Stimulated activated naive CD8-positive, alpha-beta T cell treated with anti-CD3 and anti-CD28 coated beads, Interleukin-15, amount 100 ng/mL, for 72 hours (primary cell): ENCODE results near the gene AXL.
"Not testable (repeated sequence)": the region's sequence is repeated elsewhere in the genome, so short reads cannot be mapped to it uniquely, and the experiment has no call there.

Experiments
- ATAC-seq: fragments of 150-1000 bp; cut with Tn5 transposase; 2 replicates; pipeline ENCODE4 v1.10.0; 2021; ENCODE audit warnings: mild to moderate bottlenecking, moderate library complexity
- DNase-seq, 2 donors: peaks; one replicate each; pipeline ENCODE4 v3.0.0; 2021 to 2022
- H3K27ac Mint-ChIP-seq, 2 donors: one replicate each; pipeline ENCODE4 v1.8.0; 2022; ENCODE audit warnings: mild to moderate bottlenecking in 2 of 2, mixed read lengths in 2 of 2, moderate library complexity in 2 of 2
- H3K27me3 Mint-ChIP-seq: one replicate; pipeline ENCODE4 v1.8.0; 2022; ENCODE audit warnings: mixed read lengths
- H3K4me1 Mint-ChIP-seq: one replicate; pipeline ENCODE4 v1.8.0; 2022; ENCODE audit warnings: mild to moderate bottlenecking, mixed read lengths
- H3K4me3 Mint-ChIP-seq, 2 donors: one replicate each; pipeline ENCODE4 v1.8.0; 2022; ENCODE audit warnings: mild to moderate bottlenecking in 2 of 2, mixed read lengths in 2 of 2, moderate library complexity in 1 of 2
- H3K9me3 Mint-ChIP-seq, 2 donors: one replicate each; pipeline ENCODE4 v1.8.0; 2022; ENCODE audit warnings: mixed read lengths in 2 of 2

AXL gene

DNA sequence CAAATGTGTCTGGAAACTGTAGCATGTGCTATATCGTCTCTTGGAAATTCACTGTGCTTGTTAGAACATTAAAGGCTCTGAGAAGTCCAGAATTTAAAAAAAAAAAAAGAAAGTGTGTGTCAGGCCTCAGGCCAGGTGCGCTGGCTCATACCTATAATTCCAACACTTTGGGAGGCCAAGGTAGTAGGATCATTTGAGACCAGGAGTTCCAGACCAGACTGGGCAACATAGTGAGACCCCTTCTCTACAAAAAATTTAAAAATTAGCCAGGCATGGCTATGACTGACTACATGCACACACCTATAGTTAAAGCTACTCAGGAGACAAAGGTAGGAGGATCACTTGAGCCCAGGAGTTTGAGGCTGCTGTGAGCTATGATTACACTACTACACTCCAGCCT is 50.0 kb downstream of the AXL start:
- Mint-ChIP-seq H3K27me3 (no peaks in the 10 kb centered on the region), H3K4me3 (no peak overlapping the region), H3K9me3 (no peaks in the 10 kb centered on the region), H3K27ac (no peak overlapping the region), H3K4me1 (peaks cover 30% of the 10 kb centered on the region)
- ATAC-seq (no peak), DNase-seq (no peak)

DNA sequence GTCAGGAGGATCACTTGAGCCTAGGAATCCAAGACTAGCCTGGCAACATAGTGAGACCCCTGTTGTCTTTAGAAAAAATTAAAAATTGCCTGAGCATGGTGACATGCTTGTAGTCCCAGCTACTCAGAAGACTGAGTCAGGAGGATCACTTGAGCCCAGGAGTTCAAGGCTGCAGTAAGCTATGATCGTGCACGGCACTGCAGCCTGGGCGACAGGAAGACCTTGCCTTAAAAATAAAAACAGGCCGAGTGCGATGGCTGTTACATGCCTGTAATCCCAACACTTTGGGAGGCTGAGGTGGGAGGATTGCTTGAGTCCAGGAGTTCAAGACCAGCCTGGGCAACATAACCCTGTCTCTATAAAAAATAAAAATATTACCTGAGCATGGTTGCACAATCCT is 50.5 kb downstream of the AXL start:
- no peak for ATAC-seq
- no peak overlapping the region for H3K4me3 Mint-ChIP-seq
- H3K27ac Mint-ChIP-seq = no peak overlapping the region
- no peaks in the 10 kb centered on the region for H3K9me3 Mint-ChIP-seq
- no peaks in the 10 kb centered on the region for H3K27me3 Mint-ChIP-seq
- DNase-seq = no peak
- H3K4me1 Mint-ChIP-seq = peaks cover 30% of the 10 kb centered on the region

DNA sequence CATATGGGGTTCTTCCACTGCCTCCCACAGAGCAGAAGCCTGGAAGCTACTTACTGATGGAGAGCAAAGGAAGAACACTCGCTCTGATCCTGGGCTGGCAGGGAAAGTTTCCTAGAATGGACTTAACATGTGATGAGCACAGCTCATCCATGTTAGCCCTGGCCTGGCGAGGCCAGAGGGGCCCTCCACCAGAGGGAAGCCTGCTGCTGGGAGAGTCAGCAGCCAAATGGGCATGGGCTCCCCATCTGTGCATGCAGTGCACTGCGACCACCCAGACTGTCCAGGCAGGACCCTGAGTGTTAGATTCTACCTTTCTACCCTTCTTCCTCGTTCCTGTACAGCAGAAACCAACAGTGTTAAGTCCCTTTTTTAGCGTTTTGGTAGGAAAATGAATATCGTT is 54.1 kb downstream of the AXL start:
- ATAC-seq (no peak), DNase-seq (no peak)
- H3K27me3 Mint-ChIP-seq = no peaks in the 10 kb centered on the region
- no peak overlapping the region for H3K4me3 Mint-ChIP-seq
- H3K27ac Mint-ChIP-seq = peak overlapping the region in 1 of 2 donors; percentile 14
- H3K9me3 Mint-ChIP-seq = no peaks in the 10 kb centered on the region
- no peaks in the 10 kb centered on the region for H3K4me1 Mint-ChIP-seq

DNA sequence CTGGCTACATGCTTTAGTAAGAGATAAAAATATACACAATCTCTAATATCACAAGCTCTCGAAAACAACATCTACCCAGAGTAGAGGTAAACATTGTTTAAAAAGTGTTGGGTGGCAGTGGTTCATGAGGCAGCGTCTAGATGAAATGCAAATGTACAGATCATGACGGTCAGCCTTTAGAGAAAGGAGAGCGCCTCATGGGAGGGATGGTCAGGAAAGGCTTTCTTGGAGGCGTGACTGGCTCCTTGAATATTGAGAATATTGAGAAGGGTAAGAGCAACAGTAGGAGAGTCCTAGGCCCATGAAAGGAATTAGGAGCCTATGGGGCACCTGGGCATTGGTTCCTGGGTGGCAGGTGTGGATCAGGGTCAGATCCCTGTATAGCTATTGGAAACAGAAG is 55.8 kb downstream of the AXL start:
- Mint-ChIP-seq H3K4me3 (no peak overlapping the region), H3K4me1 (no peaks in the 10 kb centered on the region), H3K27me3 (no peaks in the 10 kb centered on the region), H3K9me3 (no peaks in the 10 kb centered on the region), H3K27ac (peak overlapping the region; percentile 57 to 68)
- no peak for DNase-seq
- ATAC-seq = no peak

DNA sequence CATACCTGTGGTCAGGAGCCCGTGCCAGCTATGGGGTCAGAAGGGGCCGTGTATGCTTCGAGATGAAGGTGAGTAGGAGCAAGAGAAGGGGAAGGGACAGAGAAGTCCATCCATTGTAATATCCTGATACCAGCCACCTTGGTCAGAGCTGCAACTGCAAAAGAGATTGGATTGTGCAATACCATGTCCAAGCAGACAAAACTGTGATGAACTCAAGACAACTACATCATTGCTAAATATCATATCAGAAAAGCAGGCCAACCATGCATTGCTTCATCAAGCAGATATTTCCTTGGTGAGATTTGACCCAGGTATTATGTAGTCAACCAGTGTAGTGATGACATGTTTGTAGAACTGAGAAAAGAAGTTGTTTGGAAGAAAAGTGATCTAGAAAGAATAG is 57.2 kb downstream of the AXL start:
- H3K9me3 Mint-ChIP-seq = no peaks in the 10 kb centered on the region
- H3K4me3 Mint-ChIP-seq = no peak overlapping the region
- ATAC-seq = no peak
- H3K4me1 Mint-ChIP-seq = no peaks in the 10 kb centered on the region
- no peak overlapping the region for H3K27ac Mint-ChIP-seq
- no peaks in the 10 kb centered on the region for H3K27me3 Mint-ChIP-seq
- no peak for DNase-seq

DNA sequence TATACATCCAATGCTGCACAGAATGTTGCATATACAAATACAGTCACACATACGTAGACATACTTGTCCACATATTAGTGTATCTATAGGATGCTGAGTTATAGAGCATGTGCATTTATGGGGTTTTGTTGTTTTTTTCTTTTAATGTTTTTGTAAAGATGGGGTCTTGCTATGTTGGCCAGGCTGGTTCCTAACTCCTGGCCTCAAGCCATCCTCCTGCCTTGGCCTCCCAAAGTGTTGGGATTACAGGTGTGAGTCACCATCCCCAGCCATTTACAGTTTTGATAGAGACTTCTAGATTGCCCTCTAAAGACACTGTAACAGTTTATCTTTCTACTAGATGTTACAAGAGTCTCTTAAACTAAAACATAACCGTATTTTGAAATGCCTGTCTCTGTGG is 59.5 kb downstream of the AXL start:
- DNase-seq (no peak), ATAC-seq (no peak)
- Mint-ChIP-seq H3K4me1 (no peaks in the 10 kb centered on the region), H3K9me3 (no peaks in the 10 kb centered on the region), H3K27me3 (no peaks in the 10 kb centered on the region), H3K27ac (no peak overlapping the region), H3K4me3 (no peak overlapping the region)

DNA sequence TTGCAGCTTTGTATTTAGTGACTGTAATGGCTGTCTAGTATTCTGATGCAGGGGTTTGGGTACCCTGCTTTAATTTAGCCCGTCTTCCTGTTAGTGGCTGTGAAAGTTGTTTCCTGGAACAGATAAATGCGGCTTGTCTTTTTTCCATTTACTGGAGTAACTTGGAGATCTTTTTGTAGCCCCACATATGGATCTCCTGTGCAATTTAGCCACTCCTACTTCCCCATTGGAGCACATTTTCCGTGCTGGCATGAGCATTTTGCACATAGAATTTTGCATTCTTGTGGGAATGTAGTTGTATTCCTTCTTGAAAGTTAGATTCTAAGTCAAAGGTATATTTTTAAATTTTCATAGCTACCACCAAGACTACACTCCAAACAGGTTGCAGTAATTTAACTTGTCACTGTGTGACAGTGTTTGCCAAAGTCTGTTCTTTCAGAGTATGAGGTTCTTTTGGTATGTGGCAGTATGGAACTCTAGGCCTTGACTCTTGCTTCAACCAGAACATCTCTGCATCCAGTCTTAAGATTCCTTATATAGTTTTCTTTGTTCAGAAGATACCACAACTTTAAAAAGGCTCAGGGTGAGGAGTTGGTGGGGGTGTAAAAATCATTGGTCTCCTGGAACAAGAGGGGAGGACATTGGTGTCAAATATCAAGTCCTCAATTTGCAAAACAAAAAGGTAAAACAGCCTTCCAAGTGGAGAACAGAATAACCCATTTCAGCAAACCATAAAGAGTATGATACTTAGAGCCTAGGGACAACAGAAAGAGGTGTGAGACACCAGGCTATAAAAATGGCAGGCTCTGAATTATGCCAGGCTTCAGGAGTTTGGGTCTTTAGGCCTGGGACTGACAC is 69.9 kb downstream of the AXL start:
- ATAC-seq (no peak), DNase-seq (no peak)
- Mint-ChIP-seq H3K4me1 (peaks cover 6% of the 10 kb centered on the region), H3K27me3 (no peaks in the 10 kb centered on the region), H3K27ac (no peak overlapping the region), H3K4me3 (no peak overlapping the region), H3K9me3 (no peaks in the 10 kb centered on the region)

DNA sequence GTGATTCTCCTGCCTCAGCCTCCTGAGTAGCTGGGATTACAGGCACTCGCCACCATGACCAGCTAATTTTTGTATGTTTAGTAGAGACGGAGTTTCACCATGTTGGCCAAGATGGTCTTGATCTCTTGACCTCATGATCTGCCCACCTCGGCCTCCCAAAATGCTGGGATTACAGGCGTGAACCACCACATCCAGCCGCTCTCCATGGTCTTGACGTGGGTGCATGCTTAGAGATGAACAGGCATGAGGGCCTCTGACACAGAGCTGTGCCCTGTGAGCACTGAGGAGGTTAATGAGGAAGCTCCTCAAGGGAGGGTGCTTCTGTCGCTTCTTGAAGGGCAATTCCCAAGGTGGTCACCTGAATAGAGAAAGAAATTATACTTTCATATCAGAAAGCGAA is 70.8 kb downstream of the AXL start:
- H3K4me3 Mint-ChIP-seq, ATAC-seq, H3K27me3 Mint-ChIP-seq, DNase-seq, H3K9me3 Mint-ChIP-seq, H3K27ac Mint-ChIP-seq: not testable (repeated sequence)
- H3K4me1 Mint-ChIP-seq = peaks cover 15% of the 10 kb centered on the region

DNA sequence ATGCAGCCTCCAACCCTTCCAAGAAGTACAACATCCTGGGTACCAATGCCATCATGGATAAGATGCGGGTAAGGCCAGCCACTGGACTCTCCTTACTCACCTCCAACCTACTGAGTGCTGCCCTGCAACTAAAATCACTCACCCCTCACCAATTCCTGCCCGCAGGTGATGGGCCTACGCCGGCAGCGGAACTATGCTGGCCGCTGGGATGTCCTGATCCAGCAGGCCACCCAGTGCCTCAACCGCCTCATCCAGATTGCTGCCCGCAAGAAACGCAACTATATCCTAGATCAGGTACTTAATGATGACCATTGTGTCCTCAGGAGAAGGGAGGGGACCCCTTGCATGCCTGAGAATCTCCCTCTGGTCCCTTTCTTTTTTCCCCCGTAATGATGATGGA is 75.4 kb downstream of the AXL start:
- Mint-ChIP-seq H3K27me3 (no peaks in the 10 kb centered on the region), H3K9me3 (no peaks in the 10 kb centered on the region), H3K4me1 (peaks cover 61% of the 10 kb centered on the region), H3K4me3 (no peak overlapping the region), H3K27ac (peak overlapping the region in 1 of 2 donors; percentile 64)
- DNase-seq (no peak), ATAC-seq (no peak)

DNA sequence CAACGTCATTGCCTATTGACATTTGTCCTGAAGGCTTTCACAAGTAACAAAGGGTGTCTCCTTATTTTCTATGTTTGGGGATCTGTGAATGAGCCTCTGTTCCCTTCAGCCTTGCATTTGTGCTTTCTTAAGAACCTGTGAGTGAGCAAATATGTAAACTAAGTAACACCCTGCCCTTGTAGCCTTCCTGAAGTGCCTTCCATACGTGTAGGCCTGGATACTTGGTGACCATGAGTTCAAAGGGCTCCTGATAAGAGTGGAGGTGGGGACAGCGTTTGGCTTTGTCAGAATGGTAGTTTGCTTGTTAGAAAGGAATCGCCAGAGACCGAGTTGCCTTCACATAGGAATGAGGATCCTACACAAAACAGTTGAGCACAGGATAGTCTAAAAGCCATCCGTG is 76.5 kb downstream of the AXL start:
- H3K4me3 Mint-ChIP-seq = no peak overlapping the region
- no peaks in the 10 kb centered on the region for H3K9me3 Mint-ChIP-seq
- peaks cover 72% of the 10 kb centered on the region for H3K4me1 Mint-ChIP-seq
- no peak overlapping the region for H3K27ac Mint-ChIP-seq
- DNase-seq (no peak), ATAC-seq (no peak)
- H3K27me3 Mint-ChIP-seq = no peaks in the 10 kb centered on the region

DNA sequence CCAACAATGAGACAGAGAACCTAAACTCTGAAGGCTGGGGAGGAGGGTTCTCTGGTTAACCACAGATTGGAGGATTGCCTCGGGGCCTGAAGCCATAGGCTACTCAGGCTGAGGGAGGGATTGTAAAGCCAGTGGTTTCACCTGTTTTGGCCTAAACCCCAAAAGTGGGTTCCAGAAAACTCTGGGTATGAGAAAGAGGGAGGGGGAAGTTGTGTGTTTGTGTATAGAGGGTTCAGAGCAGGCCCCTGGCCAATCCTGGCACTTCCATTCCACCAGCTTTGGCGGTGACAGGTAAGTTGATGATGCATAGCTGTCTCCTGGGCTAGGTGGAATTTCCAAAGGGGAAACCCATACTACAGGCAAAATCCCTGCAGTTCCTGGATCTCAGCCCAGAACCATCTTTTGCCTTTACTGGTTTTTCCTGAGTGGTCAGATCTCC is 77.4 kb downstream of the AXL start:
- no peak for DNase-seq

DNA sequence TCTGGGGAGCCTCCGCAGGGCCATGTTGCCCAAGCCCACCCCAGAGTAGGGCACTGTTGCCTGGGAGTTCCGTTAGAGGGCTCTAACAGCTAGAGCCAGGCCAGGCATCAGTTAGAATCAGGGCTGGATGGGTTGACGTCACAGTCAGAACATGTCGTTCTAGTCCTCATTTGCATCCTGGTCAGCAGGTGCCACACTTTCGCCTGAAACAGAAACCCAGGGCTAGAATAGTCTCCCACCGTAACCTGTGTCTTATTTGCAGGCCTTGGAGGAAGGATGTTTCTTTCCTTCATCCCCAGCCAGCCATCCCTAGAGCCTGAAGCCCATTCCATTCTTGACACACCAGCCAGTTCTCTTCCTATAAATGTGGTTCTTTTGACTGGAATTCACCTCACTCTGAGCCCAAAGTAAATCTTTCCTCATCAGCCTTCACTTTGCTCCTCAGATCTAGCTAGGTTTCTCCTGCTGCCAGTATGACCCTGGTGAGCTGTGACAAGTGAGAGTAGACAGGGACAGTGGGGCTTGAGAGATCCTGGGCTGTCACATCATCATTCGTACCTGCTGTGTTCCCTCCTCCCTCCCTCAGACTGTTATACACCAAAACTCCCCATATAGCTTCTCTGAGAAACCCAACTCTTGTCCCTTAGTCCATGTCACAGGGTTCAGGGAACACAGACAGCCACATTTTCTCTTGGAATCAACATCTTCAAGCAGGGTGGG is 78.8 kb downstream of the AXL start:
- ATAC-seq = peak; percentile 41
- H3K4me1 Mint-ChIP-seq = peaks cover 95% of the 10 kb centered on the region
- no peaks in the 10 kb centered on the region for H3K27me3 Mint-ChIP-seq
- peak overlapping the region in 1 of 2 donors; percentile 73 for H3K27ac Mint-ChIP-seq
- peak overlapping the region in 1 of 2 donors; percentile 57 for H3K4me3 Mint-ChIP-seq
- no peak for DNase-seq
- H3K9me3 Mint-ChIP-seq = no peaks in the 10 kb centered on the region

More for the DNA sequence above, 77.4 kb downstream of the AXL start:
- ATAC-seq = peak; percentile 42
- Mint-ChIP-seq H3K4me1 (peaks cover 82% of the 10 kb centered on the region), H3K27me3 (no peaks in the 10 kb centered on the region), H3K27ac (peak overlapping the region; percentile 53 to 86), H3K9me3 (no peaks in the 10 kb centered on the region), H3K4me3 (no peak overlapping the region)

DNA sequence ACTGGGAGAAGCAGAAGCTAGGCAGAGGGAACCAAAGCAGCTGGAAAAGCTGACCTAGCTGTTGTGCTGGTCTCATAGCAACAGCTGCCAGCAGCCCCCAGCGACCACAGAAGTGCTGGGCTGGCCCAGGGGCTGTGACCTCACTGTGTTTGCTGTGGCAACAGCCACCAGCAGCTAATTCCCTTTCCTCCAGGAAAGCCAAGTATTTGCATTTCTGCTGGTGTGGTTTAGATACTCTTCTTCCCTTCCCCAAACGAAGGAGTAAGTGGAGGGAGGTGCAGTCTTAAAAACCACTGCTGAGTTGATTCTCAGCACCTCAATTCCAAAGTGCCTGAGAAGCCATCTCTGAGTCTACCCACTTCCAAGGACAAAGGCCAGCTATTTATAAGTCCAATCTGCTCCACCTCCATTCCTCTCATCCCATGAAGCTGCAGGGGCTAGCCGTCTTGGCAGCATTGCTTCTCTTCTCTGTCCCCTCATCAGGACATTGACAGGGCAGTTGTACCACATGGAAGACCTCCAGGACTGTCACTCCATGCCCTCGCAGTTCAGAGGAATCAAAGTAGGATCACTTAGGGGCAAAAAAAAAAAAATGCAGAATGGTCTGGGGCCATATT is 79.4 kb downstream of the AXL start:
- Mint-ChIP-seq H3K4me3 (no peak overlapping the region), H3K9me3 (no peaks in the 10 kb centered on the region), H3K27ac (peak overlapping the region in 1 of 2 donors; percentile 73), H3K4me1 (peaks cover 100% of the 10 kb centered on the region), H3K27me3 (no peaks in the 10 kb centered on the region)
- DNase-seq = no peak
- no peak for ATAC-seq

DNA sequence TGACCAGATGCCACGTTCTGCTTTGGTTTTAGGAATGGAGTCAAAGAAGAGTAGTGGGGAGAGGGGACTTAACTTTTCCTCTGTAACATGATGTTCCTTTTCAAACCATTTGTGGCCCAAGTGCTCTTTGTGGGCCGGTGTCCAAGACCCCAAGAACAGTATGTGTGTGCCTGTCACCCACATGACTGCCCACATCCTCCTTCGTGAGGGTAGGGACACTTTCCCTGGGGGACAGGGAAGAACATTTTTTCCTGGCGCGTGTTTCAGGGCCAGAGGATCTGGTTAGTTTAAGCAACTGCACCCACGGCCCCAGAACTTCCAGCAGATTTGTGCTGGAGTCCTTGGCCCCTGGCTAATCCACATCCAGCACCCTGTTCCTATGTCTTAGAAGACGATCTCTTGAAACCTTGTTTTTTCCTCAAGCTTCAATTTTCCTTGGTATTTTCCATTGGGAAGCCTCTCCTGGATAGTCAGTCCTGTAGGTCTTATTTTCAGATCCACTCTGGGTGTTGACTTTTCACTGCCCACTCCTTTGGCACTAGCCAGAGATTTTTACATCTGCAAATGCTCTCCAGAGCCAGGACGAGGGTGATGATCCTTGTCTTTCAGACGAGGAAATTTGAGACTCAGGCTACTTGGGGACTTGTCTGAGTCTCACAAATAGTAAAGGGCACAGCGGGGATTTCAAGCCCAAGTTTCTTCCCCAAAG is 80.2 kb downstream of the AXL start:
- H3K27ac Mint-ChIP-seq = peak overlapping the region in 1 of 2 donors; percentile 35
- H3K27me3 Mint-ChIP-seq = no peaks in the 10 kb centered on the region
- ATAC-seq (no peak), DNase-seq (no peak)
- no peaks in the 10 kb centered on the region for H3K9me3 Mint-ChIP-seq
- H3K4me1 Mint-ChIP-seq = peaks cover 100% of the 10 kb centered on the region
- no peak overlapping the region for H3K4me3 Mint-ChIP-seq

DNA sequence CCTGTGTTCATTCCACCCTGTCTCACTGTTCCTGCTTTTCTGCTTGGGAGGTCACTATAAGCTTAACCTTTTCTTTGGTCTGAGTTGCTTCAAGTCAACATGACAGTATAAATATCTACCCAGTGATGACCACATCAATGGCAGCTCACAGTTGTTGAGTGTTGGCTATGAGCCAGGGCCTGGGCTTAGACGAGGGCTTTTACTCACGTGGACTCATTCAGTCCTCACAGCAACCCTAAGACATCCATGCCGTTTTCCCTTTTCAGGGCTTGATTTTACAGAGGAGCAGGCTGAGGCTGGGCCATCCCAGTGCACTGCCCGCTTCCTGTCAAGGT is 80.7 kb downstream of the AXL start:
- ATAC-seq (no peak), DNase-seq (no peak)

More for the DNA sequence above, 80.7 kb downstream of the AXL start:
- H3K9me3 Mint-ChIP-seq = no peaks in the 10 kb centered on the region
- no peaks in the 10 kb centered on the region for H3K27me3 Mint-ChIP-seq
- H3K4me1 Mint-ChIP-seq = peaks cover 100% of the 10 kb centered on the region
- no peak overlapping the region for H3K4me3 Mint-ChIP-seq
- H3K27ac Mint-ChIP-seq = peak overlapping the region in 1 of 2 donors; percentile 35
